HCT116 (cell line): ENCODE data around the gene MED14.

ENCODE experiments used
- EZH2 ChIP-seq: fragments of 200-600 bp; sonication (generic); IDR thresholded peaks from 2 replicates; pipeline ENCODE4 v1.6.1; 2017; ENCODE audit warnings: antibody characterized with exemption, mixed run types
- EZH2phosphoT487 ChIP-seq: fragments of 200-600 bp; IDR thresholded peaks from 2 replicates; pipeline ENCODE4 v1.6.1; 2018; ENCODE audit warnings: antibody characterized with exemption, borderline replicate concordance

- TF ChIP-seq EZH2phosphoT487, result no peak
- no peak for TF ChIP-seq EZH2
Observed at GRCh38 chrX:40632199-40632598, 103.1 kb downstream of the MED14 start.
